AG04450 (cell line): Measurements from ENCODE around the gene KCNK7. TPM values are rescaled to one million over a fixed set of nuclear protein-coding genes. Genes with fewer than 3 reads are reported as not detected.

ENCODE experiments used
- CTCF ChIA-PET: fragments of 300-600, 350-600 bp; formaldehyde crosslinking; extraction: SDS; loops from one replicate; lab custom pipeline; 2022; ENCODE audit warnings: antibody characterized with exemption, inconsistent platforms; lab: Charles Lee
- POLR2A ChIA-PET: fragments of 350-600 bp; formaldehyde crosslinking; extraction: SDS; loops from one replicate; lab custom pipeline; 2021; ENCODE audit warnings: antibody characterized with exemption, inconsistent platforms; lab: Yijun Ruan, JAX
- DNase-seq: peaks from one replicate; pipeline ENCODE4 v3.0.0-alpha.2; 2011; ENCODE audit warnings: low read depth, low spot score
- H3K27ac ChIP-seq: one replicate; pipeline ENCODE4 v1.5.1; 2012; ENCODE audit warnings: low read depth, low read length, control low read depth
- H3K27me3 ChIP-seq: one replicate; pipeline ENCODE4 v1.6.0; 2012; ENCODE audit warnings: low read length; ENCODE audit not compliant: control insufficient read depth, insufficient read depth
- H3K4me3 ChIP-seq: 2 replicates; pipeline ENCODE4 v1.5.1; 2011; ENCODE audit warnings: mild to moderate bottlenecking, low read depth, low read length, control low read depth
- H3K9me3 ChIP-seq: 2 replicates; pipeline ENCODE4 v1.5.1; 2012; ENCODE audit warnings: low read length; ENCODE audit not compliant: control insufficient read depth, insufficient read depth
- CTCF ChIP-seq: IDR thresholded peaks from 2 replicates; pipeline ENCODE4 v1.5.1; 2011; ENCODE audit warnings: low read depth, low read length, control low read depth, inconsistent platforms
- polyA plus RNA-seq: library from polyadenylated mRNA; depleted of rRNA; stranded (reverse); fragments of >200 nt; gene quantifications from 2 replicates; pipeline ENCODE4 v1.2.3, GENCODE V29; 2011

KCNK7 gene
- polyA plus RNA-seq, 1 experiment: not detected

- no peaks in the 10 kb centered on the region for H3K9me3 ChIP-seq
- no peaks in the 10 kb centered on the region for H3K27me3 ChIP-seq
- POLR2A ChIA-PET: interaction anchor here (0.6 kb wide), 2 partner anchors 42 to 73 kb away, joined by 4 read pairs; no protein-coding TSS in a partner anchor
- CTCF ChIA-PET: interaction anchor here (1.5 kb wide), 1 partner anchor 10 kb away, joined by 9 read pairs; no protein-coding TSS in a partner anchor
- H3K4me3 ChIP-seq: no peak overlapping the region
- DNase-seq: no peak
- no peak overlapping the region for H3K27ac ChIP-seq
- no peak for TF ChIP-seq CTCF
Observed at GRCh38 chr11:65583589-65583988, 12.0 kb downstream of the KCNK7 start.

DNA sequence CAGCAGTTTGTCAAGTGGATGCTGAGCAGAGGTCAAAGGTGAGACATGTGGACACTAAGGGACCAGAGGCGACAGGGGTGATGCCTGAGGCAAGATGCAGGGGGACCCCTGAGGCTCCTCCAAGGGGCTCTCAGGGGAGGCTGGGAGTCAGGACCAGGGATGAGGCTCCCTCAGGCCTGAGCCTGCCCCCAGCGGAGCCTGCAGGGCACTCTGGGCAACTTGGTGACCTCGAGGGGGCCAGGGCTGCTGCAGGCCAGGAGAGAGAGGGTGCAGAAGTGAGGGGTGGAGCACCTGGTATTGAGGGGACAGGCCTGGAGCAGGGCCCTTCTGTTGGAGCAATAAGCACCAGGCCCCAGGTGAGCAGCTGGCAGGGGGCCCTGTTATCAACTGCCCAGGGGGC, 13.7 kb downstream of the KCNK7 start:
- Histone ChIP-seq H3K27me3 (no peaks in the 10 kb centered on the region), H3K4me3 (no peak overlapping the region), H3K9me3 (no peaks in the 10 kb centered on the region), H3K27ac (no peak overlapping the region)
- no peak for TF ChIP-seq CTCF
- no peak for DNase-seq
- CTCF ChIA-PET: interaction anchor here (1.1 kb wide), 1 partner anchor 12 kb away, joined by 4 read pairs; no protein-coding TSS in a partner anchor
- POLR2A ChIA-PET: no interaction called here

GRCh38 chr11:65580756-65581155, 14.8 kb downstream of the KCNK7 start:
- H3K27me3 ChIP-seq: no peaks in the 10 kb centered on the region
- H3K4me3 ChIP-seq: no peak overlapping the region
- TF ChIP-seq CTCF: no peak
- no peak overlapping the region for H3K27ac ChIP-seq
- CTCF ChIA-PET: interaction anchor here (1.0 kb wide), 1 partner anchor 14 kb away, joined by 3 read pairs; no protein-coding TSS in a partner anchor
- DNase-seq: no peak
- POLR2A ChIA-PET: no interaction called here
- no peaks in the 10 kb centered on the region for H3K9me3 ChIP-seq

DNA sequence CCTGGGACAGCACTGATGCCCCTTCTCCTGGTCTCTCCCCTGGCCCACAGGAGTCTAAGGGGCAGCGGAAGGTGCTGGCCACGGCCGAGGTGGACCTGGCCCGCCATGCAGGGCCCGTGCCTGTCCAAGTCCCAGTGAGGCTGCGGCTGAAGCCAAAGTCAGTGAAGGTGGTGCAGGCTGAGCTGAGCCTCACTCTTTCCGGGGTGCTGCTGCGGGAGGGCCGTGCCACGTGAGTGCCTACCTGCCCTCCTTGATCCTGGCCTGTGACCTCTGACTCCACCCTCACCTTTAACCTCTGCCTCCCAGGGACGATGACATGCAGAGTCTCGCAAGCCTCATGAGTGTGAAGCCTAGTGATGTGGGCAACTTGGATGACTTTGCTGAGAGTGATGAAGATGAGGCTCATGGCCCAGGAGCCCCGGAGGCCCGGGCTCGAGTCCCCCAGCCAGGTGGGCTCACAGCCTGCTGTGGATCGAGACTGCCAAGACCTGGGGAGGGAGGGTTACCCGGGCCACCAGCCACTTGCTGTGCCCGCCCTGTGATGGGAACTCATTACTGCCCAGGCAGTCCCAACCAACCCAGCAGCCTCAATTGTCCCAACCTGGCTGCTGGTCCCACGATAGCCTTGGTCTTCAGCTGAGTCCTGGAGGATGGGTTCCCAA, 15.4 kb downstream of the KCNK7 start:
- CTCF ChIA-PET: no interaction called here
- H3K9me3 ChIP-seq: no peaks in the 10 kb centered on the region
- POLR2A ChIA-PET: no interaction called here
- no peak overlapping the region for H3K27ac ChIP-seq
- no peak overlapping the region for H3K4me3 ChIP-seq
- DNase-seq: no peak
- no peaks in the 10 kb centered on the region for H3K27me3 ChIP-seq
- TF ChIP-seq CTCF: no peak

- no peak for TF ChIP-seq CTCF
- H3K27me3 ChIP-seq: no peaks in the 10 kb centered on the region
- no peak overlapping the region for H3K27ac ChIP-seq
- H3K9me3 ChIP-seq: no peaks in the 10 kb centered on the region
- ChIA-PET POLR2A (interaction anchor here (0.6 kb wide), 1 partner anchor 14 kb away, joined by 5 read pairs; no protein-coding TSS in a partner anchor), CTCF (no interaction called here)
- no peak overlapping the region for H3K4me3 ChIP-seq
- no peak for DNase-seq
Observed at GRCh38 chr11:65579291-65579690, 16.3 kb downstream of the KCNK7 start.
